Gastroesophageal sphincter (tissue), 4 donors: Measurements from ENCODE around the gene RPS6KC1. TPM values are rescaled to one million over a fixed set of nuclear protein-coding genes. Genes with fewer than 3 reads are reported as not detected.

Experiments used
- ATAC-seq: fragments of 150-250 bp; one replicate; pipeline ENCODE4 v1.9.1; 2016; ENCODE audit warnings: mild to moderate bottlenecking, moderate library complexity
- H3K27ac ChIP-seq, 4 donors: fragments of 200-600 bp; sonication (generic) in 3 of 4; 1 replicate in 3 of 4; 2 replicates in 1 of 4; pipeline ENCODE4 v1.5.1; 2016 to 2019
- H3K27me3 ChIP-seq: fragments of 200-600 bp; sonication (generic); one replicate; pipeline ENCODE4 v1.5.1; 2019
- H3K36me3 ChIP-seq, 2 donors: fragments of 200-600 bp; sonication (generic); one replicate each; pipeline ENCODE4 v1.5.1; 2019; ENCODE audit warnings: control low read depth in 1 of 2
- H3K4me1 ChIP-seq, 3 donors: fragments of 200-600 bp; sonication (generic); 1 replicate in 2 of 3; 2 replicates in 1 of 3; pipeline ENCODE4 v1.5.1; 2016 to 2019; ENCODE audit warnings: control low read depth in 2 of 3
- H3K4me3 ChIP-seq, 2 donors: fragments of 200-600 bp; sonication (generic); one replicate each; pipeline ENCODE4 v1.5.1; 2019; ENCODE audit warnings: mild to moderate bottlenecking in 1 of 2, moderate library complexity in 1 of 2
- H3K9me3 ChIP-seq, 3 donors: fragments of 200-600 bp; sonication (generic); one replicate each; pipeline ENCODE4 v1.5.1; 2017 to 2019; ENCODE audit warnings: control low read depth in 2 of 3
- EP300 ChIP-seq: sonication (generic); formaldehyde crosslinking; IDR thresholded peaks from one replicate; pipeline ENCODE4 v1.6.1; 2017; ENCODE audit warnings: antibody characterized with exemption, mild to moderate bottlenecking
- POLR2A ChIP-seq, 2 donors: fragments of 450-650 bp; IDR thresholded peaks; one replicate each; pipeline ENCODE4 v1.6.1; 2017; ENCODE audit warnings: antibody characterized with exemption in 2 of 2, mild to moderate bottlenecking in 2 of 2, moderate library complexity in 1 of 2
- POLR2AphosphoS5 ChIP-seq: sonication (generic); formaldehyde crosslinking; IDR thresholded peaks from one replicate; pipeline ENCODE4 v1.6.1; 2017; ENCODE audit warnings: antibody characterized with exemption
- WGBS, 2 donors: methylation state at CpG; one replicate each; pipeline ENCODE4 v1.1.5; 2018; ENCODE audit warnings: low coverage in 1 of 2; 5-methylcytosine and 5-hydroxymethylcytosine counted together
- total RNA-seq, 4 donors: library from RNA; depleted of rRNA; stranded (reverse); fragments of >200 nt; gene quantifications; one replicate each; pipeline ENCODE4 v1.1.0, GENCODE V29; 2016
- TF ChIP-seq, protein P1 (sequence below), 4 experiments: fragments of 200-600 bp in 2 of 4; fragments of 450-650 bp in 2 of 4; sonication (generic) in 1 of 4; IDR thresholded peaks; one replicate each; pipeline ENCODE4 v1.5.1; 2017 to 2019; ENCODE audit warnings: antibody characterized with exemption in 4 of 4, mild to moderate bottlenecking in 2 of 4, moderate library complexity in 2 of 4

RPS6KC1 gene, protein sequence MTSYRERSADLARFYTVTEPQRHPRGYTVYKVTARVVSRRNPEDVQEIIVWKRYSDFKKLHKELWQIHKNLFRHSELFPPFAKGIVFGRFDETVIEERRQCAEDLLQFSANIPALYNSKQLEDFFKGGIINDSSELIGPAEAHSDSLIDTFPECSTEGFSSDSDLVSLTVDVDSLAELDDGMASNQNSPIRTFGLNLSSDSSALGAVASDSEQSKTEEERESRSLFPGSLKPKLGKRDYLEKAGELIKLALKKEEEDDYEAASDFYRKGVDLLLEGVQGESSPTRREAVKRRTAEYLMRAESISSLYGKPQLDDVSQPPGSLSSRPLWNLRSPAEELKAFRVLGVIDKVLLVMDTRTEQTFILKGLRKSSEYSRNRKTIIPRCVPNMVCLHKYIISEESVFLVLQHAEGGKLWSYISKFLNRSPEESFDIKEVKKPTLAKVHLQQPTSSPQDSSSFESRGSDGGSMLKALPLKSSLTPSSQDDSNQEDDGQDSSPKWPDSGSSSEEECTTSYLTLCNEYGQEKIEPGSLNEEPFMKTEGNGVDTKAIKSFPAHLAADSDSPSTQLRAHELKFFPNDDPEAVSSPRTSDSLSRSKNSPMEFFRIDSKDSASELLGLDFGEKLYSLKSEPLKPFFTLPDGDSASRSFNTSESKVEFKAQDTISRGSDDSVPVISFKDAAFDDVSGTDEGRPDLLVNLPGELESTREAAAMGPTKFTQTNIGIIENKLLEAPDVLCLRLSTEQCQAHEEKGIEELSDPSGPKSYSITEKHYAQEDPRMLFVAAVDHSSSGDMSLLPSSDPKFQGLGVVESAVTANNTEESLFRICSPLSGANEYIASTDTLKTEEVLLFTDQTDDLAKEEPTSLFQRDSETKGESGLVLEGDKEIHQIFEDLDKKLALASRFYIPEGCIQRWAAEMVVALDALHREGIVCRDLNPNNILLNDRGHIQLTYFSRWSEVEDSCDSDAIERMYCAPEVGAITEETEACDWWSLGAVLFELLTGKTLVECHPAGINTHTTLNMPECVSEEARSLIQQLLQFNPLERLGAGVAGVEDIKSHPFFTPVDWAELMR
- total RNA-seq, result 10 to 100 TPM; 21.2 to 28.5 (median 23.8) TPM

DNA sequence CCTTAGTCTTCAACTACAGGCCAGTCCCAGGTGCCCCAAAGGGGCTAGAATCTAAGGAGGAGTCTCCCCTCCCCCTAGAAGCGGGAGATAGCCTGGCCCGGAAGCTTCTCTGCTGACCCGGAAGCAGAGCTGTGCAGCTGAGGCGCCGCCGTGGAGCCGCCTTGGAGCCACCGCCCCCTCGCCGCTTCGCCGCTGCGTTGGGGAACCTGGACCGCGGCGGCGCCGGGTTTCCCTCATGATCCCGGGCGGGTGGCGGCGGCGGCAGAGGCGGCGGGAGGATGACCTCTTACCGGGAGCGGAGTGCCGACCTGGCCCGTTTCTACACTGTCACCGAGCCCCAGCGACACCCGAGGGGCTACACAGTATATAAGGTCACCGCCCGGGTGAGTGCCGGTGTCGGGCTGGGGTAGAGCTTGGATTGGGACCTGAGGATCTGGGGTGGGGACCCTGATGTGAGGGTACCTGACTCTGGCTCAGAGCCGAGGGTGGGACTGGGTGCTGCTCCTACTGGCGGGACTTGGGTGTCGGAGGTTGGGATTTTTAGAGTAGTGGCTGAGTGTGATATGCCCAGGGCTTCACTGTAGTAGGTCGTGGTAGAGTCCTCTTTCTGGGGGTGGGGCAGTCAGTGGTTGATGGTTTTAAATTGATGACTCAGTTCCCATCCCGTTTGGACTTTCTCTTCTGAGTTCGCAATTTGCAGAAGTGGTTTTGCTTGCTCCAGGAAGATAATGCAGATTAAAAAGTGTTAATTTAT, at the start of gene RPS6KC1:
TSS of gene RPS6KC1 (plus strand) at position 115 of the 754 bp plus-strand sequence. CDS start at position 279, 164 bp downstream.
- H3K36me3 ChIP-seq, result no peaks in the 10 kb centered on the region
- H3K27me3 ChIP-seq, result peaks cover 17% of the 10 kb centered on the region
- H3K9me3 ChIP-seq, result no peaks in the 10 kb centered on the region
- WGBS, 2 donors, result 0% methylated on average over 2 to 3 of the region's 42 CpGs
- peak within 1 kb of the TSS; percentile 83 to 86 for H3K4me3 ChIP-seq
- ATAC-seq, result peak; percentile 97
- peak within 1 kb of the TSS; percentile 64 to 90 (median 83) for H3K27ac ChIP-seq
- peak; percentile 59 for TF ChIP-seq POLR2AphosphoS5
- peak in 1 of 2 donors; percentile 42 for TF ChIP-seq POLR2A (IDR thresholded peaks at IDR 0.05)
- TF ChIP-seq, protein P1, sequence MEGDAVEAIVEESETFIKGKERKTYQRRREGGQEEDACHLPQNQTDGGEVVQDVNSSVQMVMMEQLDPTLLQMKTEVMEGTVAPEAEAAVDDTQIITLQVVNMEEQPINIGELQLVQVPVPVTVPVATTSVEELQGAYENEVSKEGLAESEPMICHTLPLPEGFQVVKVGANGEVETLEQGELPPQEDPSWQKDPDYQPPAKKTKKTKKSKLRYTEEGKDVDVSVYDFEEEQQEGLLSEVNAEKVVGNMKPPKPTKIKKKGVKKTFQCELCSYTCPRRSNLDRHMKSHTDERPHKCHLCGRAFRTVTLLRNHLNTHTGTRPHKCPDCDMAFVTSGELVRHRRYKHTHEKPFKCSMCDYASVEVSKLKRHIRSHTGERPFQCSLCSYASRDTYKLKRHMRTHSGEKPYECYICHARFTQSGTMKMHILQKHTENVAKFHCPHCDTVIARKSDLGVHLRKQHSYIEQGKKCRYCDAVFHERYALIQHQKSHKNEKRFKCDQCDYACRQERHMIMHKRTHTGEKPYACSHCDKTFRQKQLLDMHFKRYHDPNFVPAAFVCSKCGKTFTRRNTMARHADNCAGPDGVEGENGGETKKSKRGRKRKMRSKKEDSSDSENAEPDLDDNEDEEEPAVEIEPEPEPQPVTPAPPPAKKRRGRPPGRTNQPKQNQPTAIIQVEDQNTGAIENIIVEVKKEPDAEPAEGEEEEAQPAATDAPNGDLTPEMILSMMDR (IDR thresholded peaks at IDR 0.05), result no peak
- H3K4me1 ChIP-seq, result peaks cover 3 to 28% (median 14%) of the 10 kb centered on the region in 3 donors

DNA sequence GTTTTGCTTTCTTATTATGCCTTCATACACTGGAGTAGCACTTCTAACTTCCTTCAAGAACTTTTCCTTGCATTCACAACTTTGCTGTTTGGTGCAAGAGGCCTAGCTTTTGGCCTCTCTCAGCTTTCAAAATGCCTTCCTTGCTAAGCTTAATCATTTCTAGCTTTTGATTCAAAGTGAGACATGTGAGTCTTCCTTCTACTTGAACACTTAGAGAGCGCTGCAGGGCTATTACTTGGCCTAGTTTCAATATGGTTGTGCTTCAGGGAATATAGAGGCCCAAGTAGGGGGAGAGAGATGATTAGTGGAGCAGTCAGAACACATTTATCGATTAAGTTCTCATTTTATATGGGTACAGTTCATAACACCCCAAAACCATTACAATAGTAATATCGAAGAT, 47.8 kb upstream of the RPS6KC1 start:
- Histone ChIP-seq H3K36me3 (peaks cover 0 to 90% of the 10 kb centered on the region in 2 donors), H3K4me1 (no peaks in the 10 kb centered on the region), H3K27me3 (no peaks in the 10 kb centered on the region), H3K4me3 (no peak overlapping the region), H3K9me3 (no peaks in the 10 kb centered on the region), H3K27ac (no peak overlapping the region)
- WGBS, 2 donors, result 80 to 92% methylated on average over 3 of the region's 3 CpGs
- ATAC-seq, result no peak
- TF ChIP-seq POLR2AphosphoS5, result no peak
- TF ChIP-seq, protein P1 (IDR thresholded peaks at IDR 0.05), result no peak
- no peak for TF ChIP-seq POLR2A (IDR thresholded peaks at IDR 0.05)
- no peak for TF ChIP-seq EP300

DNA sequence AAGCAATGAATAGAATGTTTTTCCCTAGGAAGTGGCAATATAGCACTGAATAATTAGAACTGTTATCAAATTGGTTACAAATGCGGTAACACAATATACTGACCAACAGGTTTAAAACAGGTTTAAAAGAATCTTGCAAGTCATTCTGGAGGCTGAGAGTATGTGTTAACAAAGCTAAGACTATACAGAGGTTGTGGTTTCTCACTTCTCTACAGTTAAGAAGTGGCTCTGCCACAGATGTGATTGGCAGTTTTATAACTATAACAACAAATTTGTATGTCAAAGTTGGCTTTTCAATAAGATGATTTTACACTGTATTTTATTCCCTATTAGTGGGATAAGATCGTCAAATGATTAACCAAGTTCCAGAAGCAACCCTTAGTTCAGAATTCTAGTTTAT, 42.5 kb upstream of the RPS6KC1 start:
- H3K36me3 ChIP-seq, result peaks cover 0 to 73% of the 10 kb centered on the region in 2 donors
- no peak for ATAC-seq
- no peak for TF ChIP-seq POLR2AphosphoS5
- TF ChIP-seq, protein P1 (IDR thresholded peaks at IDR 0.05), result no peak
- TF ChIP-seq POLR2A (IDR thresholded peaks at IDR 0.05), result no peak

DNA sequence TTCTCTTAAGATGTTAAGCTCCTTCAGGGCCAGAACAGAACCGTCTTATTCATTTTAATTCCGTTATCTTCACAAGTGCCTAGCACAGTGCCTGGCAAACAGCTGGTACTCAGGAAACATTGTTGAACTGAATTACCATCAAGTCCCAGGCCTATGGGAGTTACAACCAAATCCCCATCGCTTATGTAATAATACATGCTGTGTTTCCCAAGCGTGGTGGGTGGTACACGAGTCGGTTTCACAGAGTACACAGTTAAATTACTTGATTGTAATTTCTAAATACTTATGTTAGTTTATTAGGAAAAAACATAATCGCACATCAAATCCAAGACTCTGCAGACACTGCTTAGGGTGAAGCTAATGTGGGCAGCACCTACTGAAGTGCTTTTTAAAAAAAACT, 36.4 kb upstream of the RPS6KC1 start:
- peaks cover 0 to 23% of the 10 kb centered on the region in 2 donors for H3K36me3 ChIP-seq
- H3K27me3 ChIP-seq, result no peaks in the 10 kb centered on the region
- H3K4me3 ChIP-seq, result peak overlapping the region; percentile 77 to 94
- WGBS, 2 donors, result 8 to 20% methylated on average over 7 of the region's 7 CpGs
- H3K27ac ChIP-seq, result peak overlapping the region; percentile 86 to 93 (median 90)
- peaks cover 9 to 39% (median 14%) of the 10 kb centered on the region in 3 donors for H3K4me1 ChIP-seq
- ATAC-seq, result no peak
- H3K9me3 ChIP-seq, result no peaks in the 10 kb centered on the region
- TF ChIP-seq EP300, result no peak
- no peak for TF ChIP-seq POLR2AphosphoS5
- TF ChIP-seq, protein P1 (IDR thresholded peaks at IDR 0.05), result no peak
- TF ChIP-seq POLR2A (IDR thresholded peaks at IDR 0.05), result no peak

More for the DNA sequence above, 42.5 kb upstream of the RPS6KC1 start:
- 71 to 84% methylated on average over 2 of the region's 2 CpGs for WGBS, 2 donors
- Histone ChIP-seq H3K4me1 (peaks cover 0 to 20% (median 4%) of the 10 kb centered on the region in 3 donors), H3K9me3 (no peaks in the 10 kb centered on the region), H3K27me3 (no peaks in the 10 kb centered on the region), H3K27ac (no peak overlapping the region), H3K4me3 (no peak overlapping the region)
